ENCODE results near the gene SRP68. TPM values are rescaled to one million over a fixed set of nuclear protein-coding genes. Genes with fewer than 3 reads are reported as not detected.

The SRP68 gene
- total and polyA plus RNA-seq, 3 donors from 2014 or later = 49.2 to 79.6 (median 53.4) TPM

DNA sequence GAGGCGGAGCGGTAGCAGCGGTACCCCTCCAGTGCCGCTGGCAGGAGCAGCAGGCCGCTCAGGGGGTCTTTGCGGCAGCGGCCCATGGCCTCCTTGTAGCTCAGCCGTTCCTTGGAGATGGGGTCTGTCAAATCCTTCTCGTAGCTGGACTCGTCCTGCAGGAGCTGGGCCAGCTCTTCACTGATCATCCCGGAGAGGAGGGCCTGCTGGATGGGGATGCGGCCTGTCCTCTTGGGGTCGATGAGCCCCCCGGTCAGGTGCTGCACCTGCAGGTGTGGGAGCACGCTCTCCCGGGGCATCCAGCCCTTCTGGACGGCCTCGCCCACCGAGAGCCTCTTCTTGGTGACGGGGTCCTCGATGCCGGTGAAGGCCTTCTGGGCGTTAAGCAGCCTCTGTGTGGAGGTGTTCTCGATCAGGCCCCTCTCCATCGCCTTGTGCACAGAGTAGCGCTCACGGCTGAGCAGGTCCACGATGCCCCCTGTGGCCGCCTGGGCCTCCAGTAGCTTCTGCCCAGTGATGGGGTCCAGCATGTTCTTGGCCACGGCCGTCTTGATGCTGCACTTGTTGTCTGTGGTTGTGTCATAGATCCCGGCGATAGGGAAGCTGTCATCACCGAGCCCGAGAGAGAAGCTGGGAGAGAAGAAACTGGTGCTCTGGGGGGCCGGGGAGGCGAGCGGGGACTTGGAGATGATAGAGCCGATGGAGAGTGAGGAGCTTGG lies 65.0 kb downstream of the SRP68 start:
- Histone ChIP-seq H3K4me3 (no peak overlapping the region), H3K4me1 (peaks cover 32% of the 10 kb centered on the region), H3K27me3 (no peaks in the 10 kb centered on the region), H3K36me3 (ENCODE audit: low read depth, missing control alignments) (no peaks in the 10 kb centered on the region), H3K27ac (no peak overlapping the region), H3K9me3 (no peaks in the 10 kb centered on the region)
- WGBS, 2 donors = 95 to 96% methylated on average over 16 to 39 of the region's 39 CpGs
- no peak for DNase-seq
- intact Hi-C loops (cut with DNase I; ENCODE audit: low total_unique reads) = loop anchor here (2.0 kb wide), 1 partner anchor 102 kb away; the partner anchor contains the start of gene MRPL38
- TF ChIP-seq POLR2A (IDR thresholded peaks at IDR 0.05) = no peak

DNA sequence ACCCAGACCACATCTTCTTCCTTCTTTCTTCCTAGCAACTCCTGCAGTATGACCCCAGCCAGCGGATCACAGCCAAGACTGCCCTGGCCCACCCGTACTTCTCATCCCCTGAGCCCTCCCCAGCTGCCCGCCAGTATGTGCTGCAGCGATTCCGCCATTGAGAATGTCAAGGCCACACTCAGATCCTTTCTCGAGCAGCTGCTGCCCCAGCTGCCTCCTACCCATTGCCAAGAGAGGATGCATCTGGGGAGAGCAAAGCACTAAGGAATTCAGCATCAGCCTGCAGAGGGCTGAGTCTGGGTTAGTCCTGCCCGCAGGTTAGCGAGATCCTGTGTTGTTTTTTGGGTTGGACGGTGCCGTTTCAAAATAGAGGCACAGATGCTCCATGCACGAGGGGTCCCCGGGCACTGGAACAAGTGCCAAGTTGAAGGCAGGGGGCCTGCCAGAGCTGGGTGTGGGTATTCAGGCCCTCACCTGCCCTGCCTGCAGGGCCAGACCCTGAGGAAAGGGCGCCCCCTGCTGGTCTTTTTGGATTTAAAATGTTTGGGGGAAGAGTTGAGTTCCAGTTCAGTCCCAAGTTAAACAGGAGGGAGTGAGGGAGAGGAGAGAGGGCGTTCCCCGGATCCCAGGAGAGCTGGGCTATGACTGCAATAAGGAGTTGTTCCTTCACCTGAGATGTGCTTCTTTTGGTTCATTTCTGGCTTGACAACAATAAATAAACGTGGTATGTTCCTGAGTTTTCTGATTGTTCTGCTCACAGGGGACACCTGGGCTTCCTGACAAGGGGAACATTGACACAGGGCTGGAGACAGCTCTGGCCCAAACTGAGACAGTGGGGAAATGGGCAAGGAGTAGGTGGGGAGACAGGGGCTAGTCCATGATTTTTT lies 66.8 kb downstream of the SRP68 start:
- peaks cover 36% of the 10 kb centered on the region for H3K4me1 ChIP-seq
- DNase-seq = peak; percentile 88
- no peaks in the 10 kb centered on the region for H3K27me3 ChIP-seq
- H3K9me3 ChIP-seq = no peaks in the 10 kb centered on the region
- no peaks in the 10 kb centered on the region for H3K36me3 ChIP-seq (ENCODE audit: low read depth, missing control alignments)
- peak overlapping the region; percentile 22 to 78 for H3K27ac ChIP-seq
- no peak overlapping the region for H3K4me3 ChIP-seq
- WGBS, 2 donors = 20 to 30% methylated on average over 16 of the region's 16 CpGs
- no peak for TF ChIP-seq POLR2A (IDR thresholded peaks at IDR 0.05)
- TF ChIP-seq, protein P1, sequence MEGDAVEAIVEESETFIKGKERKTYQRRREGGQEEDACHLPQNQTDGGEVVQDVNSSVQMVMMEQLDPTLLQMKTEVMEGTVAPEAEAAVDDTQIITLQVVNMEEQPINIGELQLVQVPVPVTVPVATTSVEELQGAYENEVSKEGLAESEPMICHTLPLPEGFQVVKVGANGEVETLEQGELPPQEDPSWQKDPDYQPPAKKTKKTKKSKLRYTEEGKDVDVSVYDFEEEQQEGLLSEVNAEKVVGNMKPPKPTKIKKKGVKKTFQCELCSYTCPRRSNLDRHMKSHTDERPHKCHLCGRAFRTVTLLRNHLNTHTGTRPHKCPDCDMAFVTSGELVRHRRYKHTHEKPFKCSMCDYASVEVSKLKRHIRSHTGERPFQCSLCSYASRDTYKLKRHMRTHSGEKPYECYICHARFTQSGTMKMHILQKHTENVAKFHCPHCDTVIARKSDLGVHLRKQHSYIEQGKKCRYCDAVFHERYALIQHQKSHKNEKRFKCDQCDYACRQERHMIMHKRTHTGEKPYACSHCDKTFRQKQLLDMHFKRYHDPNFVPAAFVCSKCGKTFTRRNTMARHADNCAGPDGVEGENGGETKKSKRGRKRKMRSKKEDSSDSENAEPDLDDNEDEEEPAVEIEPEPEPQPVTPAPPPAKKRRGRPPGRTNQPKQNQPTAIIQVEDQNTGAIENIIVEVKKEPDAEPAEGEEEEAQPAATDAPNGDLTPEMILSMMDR (IDR thresholded peaks at IDR 0.05) = peak; percentile 91 to 95 (median 95)
- intact Hi-C loops (cut with DNase I; ENCODE audit: low total_unique reads) = loop anchor here (2.0 kb wide), 1 partner anchor 101 kb away; the partner anchor contains the start of gene MRPL38

DNA sequence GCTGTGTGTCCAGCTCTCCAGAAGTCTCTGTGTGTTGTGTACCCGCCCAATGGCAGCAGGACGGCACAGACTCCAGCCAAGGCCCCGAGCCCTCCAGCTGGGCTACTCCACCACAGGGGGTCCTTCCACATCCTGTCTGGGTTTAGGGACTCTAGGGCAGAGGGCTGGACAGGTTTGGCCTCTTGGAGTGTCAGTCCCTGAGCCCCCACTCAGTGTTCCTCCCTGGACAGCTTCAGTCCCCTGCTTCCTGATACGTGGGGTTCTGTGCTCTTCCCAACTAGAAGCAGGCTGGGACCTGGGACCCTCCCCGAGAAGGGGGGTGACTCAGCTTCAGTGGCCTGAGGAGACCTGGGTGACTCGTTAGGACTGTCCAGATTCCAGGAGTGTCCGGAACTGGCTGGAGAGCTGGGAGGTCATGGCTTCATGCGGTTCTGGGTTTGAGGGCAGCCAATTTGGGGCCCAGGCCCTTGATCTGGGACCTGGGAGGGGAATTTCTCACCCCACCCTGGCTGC lies 67.5 kb downstream of the SRP68 start:
- no peaks in the 10 kb centered on the region for H3K36me3 ChIP-seq (ENCODE audit: low read depth, missing control alignments)

DNA sequence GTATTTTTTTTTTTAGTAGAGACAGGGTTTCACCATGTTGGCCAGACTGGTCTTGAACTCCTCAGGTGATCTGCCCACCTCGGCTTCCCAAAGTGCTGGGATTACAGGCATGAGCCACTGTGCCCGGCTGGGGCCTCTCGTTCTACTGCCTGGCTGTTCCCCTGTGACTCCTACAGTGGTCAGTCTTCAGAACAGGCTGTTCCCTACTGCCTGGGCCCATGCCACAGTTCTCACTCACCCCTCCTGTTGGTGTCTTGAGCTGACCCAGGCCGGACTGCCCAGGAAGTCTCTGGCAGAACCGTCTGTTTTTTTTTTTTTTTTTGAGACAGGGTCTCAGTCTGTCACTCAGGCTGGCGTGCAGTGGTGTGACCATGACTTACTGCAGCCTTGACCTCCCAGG lies 68.4 kb downstream of the SRP68 start:
- no peaks in the 10 kb centered on the region for H3K9me3 ChIP-seq
- DNase-seq = peak; percentile 75
- WGBS, 2 donors = 52 to 55% methylated on average over 5 to 6 of the region's 6 CpGs
- no peaks in the 10 kb centered on the region for H3K27me3 ChIP-seq
- intact Hi-C loops (cut with DNase I; ENCODE audit: low total_unique reads) = no loop called here
- no peak overlapping the region for H3K4me3 ChIP-seq
- H3K27ac ChIP-seq = peak overlapping the region; percentile 14 to 78
- H3K4me1 ChIP-seq = peaks cover 42% of the 10 kb centered on the region
- no peaks in the 10 kb centered on the region for H3K36me3 ChIP-seq (ENCODE audit: low read depth, missing control alignments)
- TF ChIP-seq, protein P1 (IDR thresholded peaks at IDR 0.05) = no peak
- no peak for TF ChIP-seq POLR2A (IDR thresholded peaks at IDR 0.05)

More for the DNA sequence above, 67.5 kb downstream of the SRP68 start:
- Histone ChIP-seq H3K27me3 (no peaks in the 10 kb centered on the region), H3K27ac (peak overlapping the region; percentile 18 to 78), H3K4me3 (no peak overlapping the region), H3K4me1 (peaks cover 42% of the 10 kb centered on the region), H3K9me3 (no peaks in the 10 kb centered on the region)
- intact Hi-C loops (cut with DNase I; ENCODE audit: low total_unique reads) = no loop called here
- no peak for TF ChIP-seq POLR2A (IDR thresholded peaks at IDR 0.05)
- TF ChIP-seq, protein P1 (IDR thresholded peaks at IDR 0.05) = no peak
- whole genome bisulfite sequencing, 2 donors = 41 to 50% methylated on average over 2 to 8 of the region's 8 CpGs
- no peak for DNase-seq

DNA sequence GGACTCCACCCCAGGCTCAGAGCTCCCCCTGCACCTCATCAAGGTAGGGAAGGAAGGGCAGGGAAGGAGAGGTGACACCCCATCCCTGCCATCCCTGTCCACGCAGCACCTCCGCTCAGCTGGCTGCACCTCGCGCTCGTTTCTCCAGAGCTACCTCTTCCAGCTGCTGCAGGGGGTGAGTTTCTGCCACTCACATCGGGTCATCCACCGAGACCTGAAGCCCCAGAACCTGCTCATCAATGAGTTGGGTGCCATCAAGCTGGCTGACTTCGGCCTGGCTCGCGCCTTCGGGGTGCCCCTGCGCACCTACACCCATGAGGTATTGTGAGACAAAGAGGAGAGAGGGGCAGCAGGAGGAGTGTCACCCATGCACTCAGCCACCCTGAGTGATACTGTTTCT lies 70.2 kb downstream of the SRP68 start:
- H3K36me3 ChIP-seq (ENCODE audit: low read depth, missing control alignments) = no peaks in the 10 kb centered on the region
- peaks cover 59% of the 10 kb centered on the region for H3K4me1 ChIP-seq
- intact Hi-C loops (cut with DNase I; ENCODE audit: low total_unique reads) = no loop called here
- no peaks in the 10 kb centered on the region for H3K9me3 ChIP-seq
- no peaks in the 10 kb centered on the region for H3K27me3 ChIP-seq
- H3K27ac ChIP-seq = no peak overlapping the region
- no peak for DNase-seq
- no peak overlapping the region for H3K4me3 ChIP-seq
- no peak for TF ChIP-seq POLR2A (IDR thresholded peaks at IDR 0.05)
- TF ChIP-seq, protein P1 (IDR thresholded peaks at IDR 0.05) = no peak
- WGBS, 2 donors = 96 to 98% methylated on average over 12 of the region's 12 CpGs

Data from testis (tissue), 3 donors.